Mesenchymal stem cell (in vitro differentiated cells and primary cell): ENCODE data around the gene MCM6.

Experiments
- DNase-seq: peaks from one replicate; pipeline ENCODE4 v3.0.0-alpha.2; 2013
- H2AFZ ChIP-seq: one replicate; pipeline ENCODE4 v1.6.1; 2013; ENCODE audit warnings: low read depth, mild to moderate bottlenecking, control low read depth, inconsistent platforms, low read length, moderate library complexity
- H2AK5ac ChIP-seq: 2 replicates; pipeline ENCODE4 v1.6.1; 2013; ENCODE audit warnings: low read length, moderate library complexity, mild to moderate bottlenecking, inconsistent platforms; ENCODE audit not compliant: severe bottlenecking
- H2BK120ac ChIP-seq: one replicate; pipeline ENCODE4 v1.6.1; 2013; ENCODE audit warnings: low read depth, mild to moderate bottlenecking, inconsistent platforms, low read length, moderate library complexity
- H2BK12ac ChIP-seq, 2 experiments: one replicate each; pipeline ENCODE4 v1.6.1; 2013; ENCODE audit warnings: inconsistent platforms in 2 of 2, low read length in 2 of 2, mild to moderate bottlenecking in 2 of 2, moderate library complexity in 2 of 2, control low read depth in 1 of 2
- H2BK15ac ChIP-seq: one replicate; pipeline ENCODE4 v1.6.1; 2013; ENCODE audit warnings: mild to moderate bottlenecking, low read depth, inconsistent platforms; ENCODE audit not compliant: poor library complexity, severe bottlenecking
- H2BK5ac ChIP-seq: 2 replicates; pipeline ENCODE4 v1.6.1; 2013; ENCODE audit warnings: low read depth, mild to moderate bottlenecking, low read length, control low read depth, inconsistent platforms; ENCODE audit not compliant: poor library complexity, severe bottlenecking
- H3K14ac ChIP-seq, 2 experiments: one replicate each; pipeline ENCODE4 v1.6.1; 2013; ENCODE audit warnings: inconsistent platforms in 2 of 2, low read length in 2 of 2, control low read depth in 1 of 2, mild to moderate bottlenecking in 1 of 2, moderate library complexity in 1 of 2
- H3K18ac ChIP-seq, 2 experiments: one replicate each; pipeline ENCODE4 v1.6.1; 2013; ENCODE audit warnings: inconsistent platforms in 2 of 2, low read length in 2 of 2, control low read depth in 1 of 2, low read depth in 1 of 2, mild to moderate bottlenecking in 1 of 2
- H3K23ac ChIP-seq, 2 experiments: one replicate each; pipeline ENCODE4 v1.6.1; 2013; ENCODE audit warnings: inconsistent platforms in 2 of 2, low read length in 2 of 2, mild to moderate bottlenecking in 2 of 2, moderate library complexity in 2 of 2, control low read depth in 1 of 2
- H3K27ac ChIP-seq: 2 replicates; pipeline ENCODE4 v1.5.1; 2013; ENCODE audit warnings: mild to moderate bottlenecking, moderate library complexity, low read length, control low read depth, inconsistent platforms; ENCODE audit not compliant: poor library complexity, severe bottlenecking
- H3K27me3 ChIP-seq, 2 experiments: 2 replicates each; pipeline versions ENCODE4 v1.6.1 to v1.7.0; 2013; ENCODE audit warnings: low read length in 2 of 2, mild to moderate bottlenecking in 2 of 2, moderate library complexity in 2 of 2, control low read depth in 1 of 2, inconsistent platforms in 1 of 2; ENCODE audit not compliant: control insufficient read depth in 1 of 2, insufficient read depth in 1 of 2
- H3K36me3 ChIP-seq, 2 experiments: 2 replicates each; pipeline versions ENCODE4 v1.6.1 to v1.7.0; 2013; ENCODE audit warnings: low read length in 2 of 2, control low read depth in 1 of 2, inconsistent platforms in 1 of 2, low read depth in 1 of 2, mild to moderate bottlenecking in 1 of 2; ENCODE audit not compliant: insufficient read depth in 2 of 2, control insufficient read depth in 1 of 2
- H3K4ac ChIP-seq, 2 experiments: one replicate each; pipeline ENCODE4 v1.6.1; 2013; ENCODE audit warnings: inconsistent platforms in 2 of 2, low read length in 2 of 2, mild to moderate bottlenecking in 2 of 2, moderate library complexity in 2 of 2, control low read depth in 1 of 2, low read depth in 1 of 2
- H3K4me1 ChIP-seq: 2 replicates; pipeline ENCODE4 v1.6.1; 2013; ENCODE audit warnings: low read depth, low read length, control low read depth; ENCODE audit not compliant: control insufficient read depth, insufficient read depth
- H3K4me2 ChIP-seq: 2 replicates; pipeline ENCODE4 v1.6.1; 2013; ENCODE audit warnings: low read length, mild to moderate bottlenecking, inconsistent platforms; ENCODE audit not compliant: poor library complexity, severe bottlenecking
- H3K4me3 ChIP-seq, 2 experiments: 2 replicates each; pipeline versions ENCODE4 v1.5.1 to v1.7.0; 2013; ENCODE audit warnings: low read length in 2 of 2, mild to moderate bottlenecking in 2 of 2, control low read depth in 1 of 2, low read depth in 1 of 2; ENCODE audit not compliant: insufficient read depth in 1 of 2
- H3K79me1 ChIP-seq: replicated peaks from 2 replicates; pipeline ENCODE4 v1.6.1; 2013; ENCODE audit warnings: mild to moderate bottlenecking, control low read depth, low read length, inconsistent platforms; ENCODE audit not compliant: poor library complexity, severe bottlenecking
- H3K9ac ChIP-seq: 2 replicates; pipeline ENCODE4 v1.7.0; 2013; ENCODE audit warnings: mild to moderate bottlenecking, low read length, moderate library complexity
- H3K9me3 ChIP-seq: 2 replicates; pipeline ENCODE4 v1.7.0; 2013; ENCODE audit warnings: mild to moderate bottlenecking, low read length; ENCODE audit not compliant: control insufficient read depth
- H4K8ac ChIP-seq: one replicate; pipeline ENCODE4 v1.6.1; 2013; ENCODE audit warnings: inconsistent platforms, mild to moderate bottlenecking, low read length, moderate library complexity
- H4K91ac ChIP-seq: one replicate; pipeline ENCODE4 v1.6.1; 2013; ENCODE audit warnings: mild to moderate bottlenecking, low read length, inconsistent platforms
- WGBS: methylation state at CpG from one replicate; pipeline ENCODE4 v1.1.7; 2013; ENCODE audit warnings: mixed read lengths; 5-methylcytosine and 5-hydroxymethylcytosine counted together

The MCM6 gene

GRCh38 chr2:135832891-135833290, 43.4 kb downstream of the MCM6 start:
- Histone ChIP-seq H3K4ac (no peak overlapping the region), H3K4me2 (no peak overlapping the region), H3K27ac (no peak overlapping the region), H3K14ac (no peak overlapping the region), H2BK15ac (no peak overlapping the region), H3K9me3 (no peaks in the 10 kb centered on the region), H3K27me3 (no peaks in the 10 kb centered on the region), H3K18ac (no peak overlapping the region), H2BK5ac (no peak overlapping the region), H2AK5ac (no peak overlapping the region), H2BK120ac (no peak overlapping the region), H4K91ac (no peak overlapping the region), H2AFZ (no peak overlapping the region), H3K23ac (no peak overlapping the region), H3K36me3 (no peaks in the 10 kb centered on the region), H4K8ac (no peak overlapping the region), H3K79me1 (no peaks in the 10 kb centered on the region), H3K4me1 (no peaks in the 10 kb centered on the region), H3K9ac (no peak overlapping the region), H3K4me3 (no peak overlapping the region), H2BK12ac (no peak overlapping the region)
- WGBS: 98% methylated on average over 6 of the region's 6 CpGs
- no peak for DNase-seq

GRCh38 chr2:135831180-135831812, 44.9 kb downstream of the MCM6 start:
- Histone ChIP-seq H3K4ac (no peak overlapping the region), H3K79me1 (no peaks in the 10 kb centered on the region), H2BK120ac (no peak overlapping the region), H3K4me3 (no peak overlapping the region), H3K36me3 (no peaks in the 10 kb centered on the region), H3K4me1 (no peaks in the 10 kb centered on the region), H3K23ac (no peak overlapping the region), H3K27me3 (no peaks in the 10 kb centered on the region), H4K91ac (no peak overlapping the region), H3K27ac (no peak overlapping the region), H2AK5ac (no peak overlapping the region), H3K18ac (no peak overlapping the region), H2BK12ac (no peak overlapping the region), H2BK5ac (no peak overlapping the region), H3K9me3 (no peaks in the 10 kb centered on the region), H4K8ac (no peak overlapping the region), H2AFZ (no peak overlapping the region), H2BK15ac (no peak overlapping the region), H3K9ac (no peak overlapping the region), H3K4me2 (no peak overlapping the region), H3K14ac (no peak overlapping the region)
- DNase-seq: no peak
- WGBS: 85% methylated on average over 14 of the region's 14 CpGs

- Histone ChIP-seq H3K4me2 (no peak overlapping the region), H3K9ac (no peak overlapping the region), H2BK120ac (no peak overlapping the region), H2BK15ac (no peak overlapping the region), H3K18ac (no peak overlapping the region), H4K91ac (no peak overlapping the region), H3K79me1 (no peaks in the 10 kb centered on the region), H3K4ac (no peak overlapping the region), H2BK12ac (no peak overlapping the region), H2AK5ac (no peak overlapping the region), H3K9me3 (no peaks in the 10 kb centered on the region), H2AFZ (no peak overlapping the region), H3K23ac (no peak overlapping the region), H3K4me1 (no peaks in the 10 kb centered on the region), H3K27me3 (peaks cover 0 to 8% of the 10 kb centered on the region in 2 experiments), H2BK5ac (no peak overlapping the region), H3K14ac (no peak overlapping the region), H3K27ac (no peak overlapping the region), H3K36me3 (no peaks in the 10 kb centered on the region), H4K8ac (no peak overlapping the region), H3K4me3 (no peak overlapping the region)
- WGBS: 95% methylated on average over 12 of the region's 13 CpGs
- no peak for DNase-seq
Measured at GRCh38 chr2:135829378-135830135, 46.7 kb downstream of the MCM6 start.

GRCh38 chr2:135826544-135826943, 49.7 kb downstream of the MCM6 start:
- H3K9ac ChIP-seq: no peak overlapping the region
- no peak overlapping the region for H2BK12ac ChIP-seq
- no peak overlapping the region for H3K4me2 ChIP-seq
- H4K8ac ChIP-seq: no peak overlapping the region
- no peak overlapping the region for H3K23ac ChIP-seq
- no peak overlapping the region for H2BK5ac ChIP-seq
- H3K18ac ChIP-seq: no peak overlapping the region
- peaks cover 11% of the 10 kb centered on the region for H3K9me3 ChIP-seq
- no peak overlapping the region for H2AFZ ChIP-seq
- no peaks in the 10 kb centered on the region for H3K4me1 ChIP-seq
- WGBS: 93% methylated on average over 6 of the region's 6 CpGs
- H2BK120ac ChIP-seq: no peak overlapping the region
- no peak overlapping the region for H3K4me3 ChIP-seq
- no peak overlapping the region for H2BK15ac ChIP-seq
- no peak overlapping the region for H3K14ac ChIP-seq
- H3K79me1 ChIP-seq: no peaks in the 10 kb centered on the region
- DNase-seq: no peak
- peaks cover 0 to 8% of the 10 kb centered on the region in 2 experiments for H3K27me3 ChIP-seq
- H3K36me3 ChIP-seq: no peaks in the 10 kb centered on the region
- H3K27ac ChIP-seq: no peak overlapping the region
- H4K91ac ChIP-seq: no peak overlapping the region
- H3K4ac ChIP-seq: no peak overlapping the region
- no peak overlapping the region for H2AK5ac ChIP-seq
